Activated CD8-positive, alpha-beta memory T cell treated with anti-CD3 and anti-CD28 coated beads for 4 hours (primary cell): ENCODE measurements around the gene SNRPD3.
"Not testable (repeated sequence)": the region's sequence is repeated elsewhere in the genome, so short reads cannot be mapped to it uniquely, and the experiment has no call there.

Experiments
- DNase-seq, 2 donors: peaks; one replicate each; pipeline ENCODE4 v3.0.0-alpha.2; 2020; ENCODE audit warnings: low read depth in 2 of 2

Gene SNRPD3

GRCh38 chr22:24555165-24556039, at the start of gene SNRPD3:
TSS of gene SNRPD3 (plus strand) at chr22:24555999. CDS start at chr22:24557675, 1,676 bp downstream.
- peak; percentile 99 to 100 for DNase-seq

GRCh38 chr22:24506802-24507438, 48.9 kb upstream of the SNRPD3 start:
- no peak for DNase-seq

GRCh38 chr22:24507716-24508115, 48.1 kb upstream of the SNRPD3 start:
- no peak for DNase-seq

GRCh38 chr22:24510637-24511625, 44.9 kb upstream of the SNRPD3 start:
- no peak for DNase-seq

GRCh38 chr22:24512043-24512442, 43.8 kb upstream of the SNRPD3 start:
- no peak for DNase-seq

GRCh38 chr22:24513378-24514240, 42.2 kb upstream of the SNRPD3 start:
- DNase-seq = no peak

- DNase-seq = no peak
Observed at GRCh38 chr22:24514241-24515026, 41.4 kb upstream of the SNRPD3 start.

- no peak for DNase-seq
Observed at GRCh38 chr22:24515027-24515338, 40.8 kb upstream of the SNRPD3 start.

- DNase-seq = no peak
Observed at GRCh38 chr22:24516301-24516737, 39.5 kb upstream of the SNRPD3 start.

- no peak for DNase-seq
Observed at GRCh38 chr22:24517446-24517845, 38.4 kb upstream of the SNRPD3 start.

- DNase-seq = no peak
Observed at GRCh38 chr22:24518228-24518627, 37.6 kb upstream of the SNRPD3 start.

GRCh38 chr22:24518771-24519485, 36.9 kb upstream of the SNRPD3 start:
- no peak for DNase-seq

- no peak for DNase-seq
Observed at GRCh38 chr22:24519496-24519895, 36.3 kb upstream of the SNRPD3 start.

- DNase-seq = peak in 1 of 2 donors; percentile 3
Observed at GRCh38 chr22:24521791-24522245, 34.0 kb upstream of the SNRPD3 start.

GRCh38 chr22:24523873-24524272, 31.9 kb upstream of the SNRPD3 start:
- DNase-seq = no peak

GRCh38 chr22:24525416-24526037, 30.3 kb upstream of the SNRPD3 start:
- DNase-seq = peak; percentile 58 to 62

- DNase-seq = no peak
Observed at GRCh38 chr22:24526191-24526590, 29.6 kb upstream of the SNRPD3 start.

GRCh38 chr22:24529898-24530297, 25.9 kb upstream of the SNRPD3 start:
- no peak for DNase-seq

- DNase-seq = not testable (repeated sequence)
Observed at GRCh38 chr22:24530968-24531367, 24.8 kb upstream of the SNRPD3 start.
